Nucleus accumbens (tissue), 56 donors: ENCODE measurements around the gene KY.
"Not testable (repeated sequence)": the region's sequence is repeated elsewhere in the genome, so short reads cannot be mapped to it uniquely, and the experiment has no call there.

ENCODE experiments used
- DNase-seq, 56 donors: peaks; one replicate each; lab custom pipeline; 2025; lab: John Stamatoyannopoulos, UW

The KY gene

GRCh38 chr3:134607054-134608022, 43.5 kb downstream of the KY start:
- no peak for DNase-seq

DNA sequence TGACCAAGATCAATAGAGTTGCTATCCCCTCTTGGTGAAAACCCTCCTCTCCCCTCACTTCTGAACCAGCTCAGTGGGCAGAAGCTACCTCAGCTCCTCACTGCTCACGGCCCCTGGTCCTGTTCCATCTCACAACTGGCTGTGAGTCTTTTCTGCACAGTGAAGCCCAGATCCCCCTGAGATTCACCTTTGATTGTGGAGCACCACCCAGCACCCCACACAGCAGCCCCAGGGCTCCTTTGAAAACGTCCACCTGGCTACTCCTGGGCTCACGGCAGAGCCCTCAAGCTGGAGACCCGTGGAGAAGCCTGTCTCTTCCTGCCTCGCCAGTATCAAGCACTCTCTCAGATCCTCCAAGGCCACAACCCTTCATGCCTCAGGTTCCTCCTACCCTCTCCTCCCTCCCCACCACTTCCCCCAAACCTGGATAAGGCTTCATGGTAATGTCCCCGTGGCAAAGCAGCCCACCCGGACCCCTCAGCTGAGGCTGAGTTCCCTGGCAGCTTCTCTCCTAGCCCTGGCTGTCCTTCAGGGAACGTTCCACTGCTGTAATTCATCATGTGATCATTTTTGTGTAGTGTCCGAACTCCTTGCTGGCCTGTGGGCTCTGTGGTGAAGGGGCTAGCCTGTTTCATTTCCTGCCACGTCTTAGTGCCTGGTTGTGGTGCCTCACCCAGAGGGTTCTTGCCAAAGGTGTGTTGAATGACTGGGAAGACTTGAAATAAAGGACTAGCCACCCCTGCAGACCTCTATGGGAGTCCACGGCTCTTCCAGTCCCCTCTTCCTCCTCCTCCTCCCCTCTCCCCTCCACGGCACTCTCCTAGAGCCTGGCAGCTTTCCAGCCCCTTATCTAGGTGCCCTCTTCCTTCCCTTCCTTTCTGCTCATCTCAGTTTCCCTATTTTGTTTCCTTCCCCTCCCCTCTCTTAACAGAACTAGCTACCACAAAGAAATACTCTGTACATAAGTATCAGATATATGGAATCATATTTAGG, 44.5 kb downstream of the KY start:
- no peak for DNase-seq

GRCh38 chr3:134605556-134605955, 45.3 kb downstream of the KY start:
- no peak for DNase-seq

GRCh38 chr3:134603956-134604355, 46.9 kb downstream of the KY start:
- DNase-seq = no peak

DNA sequence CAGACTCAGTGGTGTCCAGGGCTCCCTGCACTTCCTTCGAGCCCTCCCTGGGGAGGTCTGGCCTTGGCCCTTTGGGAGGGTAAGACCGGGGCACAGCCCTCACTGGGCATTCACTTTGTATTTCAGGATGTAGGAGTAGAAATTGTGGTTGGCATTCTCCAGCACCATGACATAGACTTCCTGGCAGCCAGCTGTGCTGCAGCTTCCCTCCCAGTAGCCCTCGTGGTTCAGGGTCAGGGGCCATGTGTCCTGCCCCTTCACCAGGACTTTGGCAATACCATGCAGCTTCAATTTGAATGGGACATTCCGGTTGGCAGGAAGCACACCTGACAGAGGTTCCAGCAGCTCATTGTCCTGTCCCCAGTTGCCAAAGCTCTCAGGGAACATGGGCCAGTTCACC, 47.3 kb downstream of the KY start:
- DNase-seq = no peak

- DNase-seq = no peak
Measured at GRCh38 chr3:134602440-134602814, 48.4 kb downstream of the KY start.

GRCh38 chr3:134601539-134602439, 49.0 kb downstream of the KY start:
- peak in 38 of 56 donors; percentile 14 to 67 (median 40) for DNase-seq

DNA sequence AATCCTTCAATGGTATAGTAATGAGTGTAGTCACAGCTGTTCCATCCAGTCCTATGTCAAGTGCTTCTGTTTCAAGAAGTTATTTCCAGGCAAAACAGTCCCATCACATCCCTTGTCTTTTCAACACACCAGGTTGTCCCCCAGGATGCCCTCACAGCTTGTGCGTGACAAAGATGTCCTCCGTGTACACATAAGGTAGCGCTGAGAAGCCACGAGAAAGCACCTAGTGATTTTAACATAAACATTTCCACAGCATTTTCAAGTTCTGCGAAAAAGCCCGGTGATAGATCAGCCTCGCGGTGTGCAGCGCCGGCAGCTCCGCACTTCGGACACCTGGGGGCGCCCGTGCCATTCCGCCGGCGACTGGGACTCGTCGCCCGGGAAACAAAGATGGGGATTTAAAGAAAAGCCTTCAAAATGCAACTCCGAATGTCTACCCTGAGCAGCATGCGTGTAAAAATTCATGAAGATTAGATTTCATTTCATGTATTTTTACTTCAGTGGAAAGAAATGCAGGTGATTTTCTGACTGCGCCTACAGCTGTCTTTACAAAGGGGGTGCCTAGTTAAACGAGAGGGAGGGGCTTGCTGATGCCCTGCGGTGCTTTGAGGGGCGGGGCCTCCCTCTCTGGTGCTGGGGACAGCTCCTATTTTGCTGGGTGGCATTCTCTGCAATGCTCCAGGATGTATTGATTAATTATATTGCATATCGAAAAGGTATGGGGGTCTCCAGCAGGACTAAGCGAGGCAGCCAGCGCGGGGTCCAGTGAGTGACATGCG, 49.9 kb downstream of the KY start:
- DNase-seq = peak in 48 of 56 donors; percentile 17 to 79 (median 56)

- no peak for DNase-seq
Measured at GRCh38 chr3:134600206-134600605, 50.6 kb downstream of the KY start.

GRCh38 chr3:134598763-134599545, 51.9 kb downstream of the KY start:
- peak in 3 of 56 donors; percentile 9 to 14 (median 13) for DNase-seq

DNA sequence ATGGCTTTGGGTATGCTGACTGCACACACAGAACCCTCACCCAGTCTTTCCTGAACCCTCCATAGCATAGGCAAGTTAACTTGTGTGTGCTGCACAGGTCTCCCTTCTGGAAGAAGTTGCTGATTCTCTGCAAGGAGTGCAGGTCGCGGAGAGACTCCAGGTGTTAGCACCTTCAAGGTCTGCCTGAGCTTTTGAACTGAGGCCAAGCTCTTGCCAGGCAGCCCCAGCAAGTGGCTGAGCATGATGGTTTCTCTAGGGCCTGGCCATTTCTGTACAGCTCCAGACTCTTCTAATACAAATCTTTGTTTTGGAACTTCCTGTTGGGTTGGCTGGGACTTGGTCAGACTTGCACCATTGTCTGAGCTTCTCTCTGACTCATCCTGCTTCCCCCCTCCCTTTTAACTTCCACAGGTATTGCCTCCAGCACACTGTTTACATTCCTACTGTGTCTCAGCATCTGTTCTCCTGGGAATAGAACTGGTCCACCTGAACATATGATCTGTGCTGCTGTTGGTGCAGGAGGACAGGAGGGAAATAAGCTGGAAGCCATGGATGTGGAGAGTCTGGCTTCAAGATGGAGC, 53.3 kb downstream of the KY start:
- no peak for DNase-seq

- not testable (repeated sequence) for DNase-seq
Measured at GRCh38 chr3:134594986-134595385, 55.8 kb downstream of the KY start.

- DNase-seq = no peak
Measured at GRCh38 chr3:134594331-134594741, 56.5 kb downstream of the KY start.

DNA sequence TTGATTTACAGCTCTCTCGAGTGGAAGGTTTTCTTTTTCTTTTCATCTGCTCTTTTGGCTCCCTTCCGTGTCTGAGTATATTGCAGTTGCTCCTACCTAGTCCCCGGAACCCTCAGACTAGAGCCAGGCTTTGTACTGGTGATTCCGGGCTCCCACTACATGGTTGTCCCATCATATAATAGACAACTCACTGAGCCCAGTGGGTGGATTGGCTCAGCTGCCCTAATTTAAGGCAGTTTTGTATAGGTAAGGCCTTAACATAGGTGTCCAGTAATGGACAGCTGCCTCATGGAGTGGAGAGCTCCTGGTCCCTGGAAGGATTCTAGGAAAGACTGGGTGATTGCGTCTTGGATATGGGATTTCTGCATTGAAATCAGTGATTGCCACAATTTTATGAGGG, 58.0 kb downstream of the KY start:
- no peak for DNase-seq

DNA sequence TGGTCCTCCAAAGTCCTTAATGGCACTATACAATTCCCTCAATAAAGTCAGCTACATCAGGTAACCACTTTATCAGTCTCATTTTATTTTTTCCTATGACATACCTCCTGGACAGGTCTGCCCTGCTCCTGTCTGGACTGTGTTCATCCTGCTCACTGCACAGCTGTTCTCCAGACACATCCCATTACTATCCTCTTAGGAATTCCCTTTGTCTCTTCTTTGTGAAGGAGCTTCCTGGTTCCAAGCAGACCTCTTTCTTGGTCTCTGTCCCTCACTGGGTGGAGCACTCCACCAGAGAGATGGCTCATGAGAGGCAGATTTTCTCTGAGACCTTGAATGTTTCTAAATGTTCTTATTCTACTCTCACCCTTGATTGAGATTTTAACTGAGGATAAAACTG, 60.1 kb downstream of the KY start:
- DNase-seq = no peak

DNA sequence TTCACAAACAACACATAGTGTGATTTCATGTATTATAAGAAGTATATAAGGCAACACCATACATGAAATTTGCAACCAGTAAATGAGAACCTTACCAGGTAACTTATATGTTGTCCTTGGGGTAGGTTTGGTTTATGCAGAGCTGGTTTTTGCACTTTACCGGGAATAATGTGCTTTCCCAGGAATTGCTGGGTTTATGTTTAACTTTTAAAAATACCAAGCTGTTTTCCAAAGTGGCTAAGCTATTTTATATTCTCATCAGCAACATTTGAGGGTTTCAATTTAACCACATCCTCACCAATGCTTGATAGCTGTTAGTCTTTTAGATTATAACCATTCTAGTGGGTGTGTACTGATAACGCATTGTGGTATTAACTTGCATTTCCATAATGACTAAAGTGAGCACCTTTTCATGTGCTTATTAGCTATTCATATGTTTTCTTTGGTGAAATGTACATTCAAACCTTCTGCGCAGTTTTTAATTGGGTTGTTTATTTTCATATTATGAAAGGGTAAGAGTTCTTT, 71.6 kb downstream of the KY start:
- DNase-seq = no peak

DNA sequence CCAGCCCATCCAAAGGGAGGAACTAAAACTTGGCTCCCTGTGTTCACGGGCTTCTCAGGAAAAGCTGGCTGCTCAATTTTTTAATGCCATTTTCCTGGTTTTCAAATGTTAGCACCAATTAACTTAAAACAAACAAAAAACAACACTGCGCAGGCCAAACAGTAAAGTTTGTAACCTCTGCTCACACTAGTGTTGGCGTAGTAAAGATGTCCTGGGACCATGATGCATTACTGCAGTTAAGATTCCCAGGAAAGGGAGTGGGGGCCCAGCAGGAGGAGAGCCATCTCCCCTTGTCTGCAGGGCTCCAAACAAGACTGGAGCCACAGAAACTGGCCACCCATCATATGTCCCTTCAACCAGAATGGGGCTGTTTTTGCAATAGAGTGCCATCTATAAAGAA, 74.0 kb downstream of the KY start:
- DNase-seq = no peak

DNA sequence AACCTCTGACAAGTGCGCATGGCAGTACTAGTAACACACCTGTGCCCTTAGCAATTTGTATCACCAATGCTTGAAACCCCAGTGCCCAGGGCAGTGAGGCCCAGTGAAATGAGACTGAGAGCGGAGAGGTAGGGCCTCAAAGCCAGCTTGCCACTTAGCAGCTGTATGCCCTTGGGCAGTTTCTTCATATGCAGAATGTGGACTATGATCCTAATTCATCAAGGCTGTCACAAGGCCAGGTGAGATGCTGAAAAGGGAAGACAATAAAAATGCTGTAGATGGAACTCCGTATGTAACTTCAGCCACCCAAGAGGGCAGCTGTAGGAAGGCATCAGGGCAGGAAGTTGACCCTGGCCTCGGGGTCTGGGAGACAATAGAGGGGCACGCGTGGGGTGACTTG, 74.4 kb downstream of the KY start:
- DNase-seq = no peak
